NB4 (cell line): ENCODE measurements around the gene ZBTB20.

Experiments
- CTCF ChIP-seq: IDR thresholded peaks from one replicate; pipeline ENCODE4 v1.5.1; 2012; ENCODE audit warnings: low read depth, low read length
- MAX ChIP-seq: IDR thresholded peaks from 2 replicates; pipeline ENCODE4 v1.6.1; 2011; ENCODE audit warnings: low read depth, low read length
- MYC ChIP-seq: IDR thresholded peaks from 2 replicates; pipeline ENCODE4 v1.6.1; 2011; ENCODE audit warnings: low read depth, low read length
- POLR2A ChIP-seq: IDR thresholded peaks from 2 replicates; pipeline ENCODE4 v1.6.1; 2011; ENCODE audit warnings: mild to moderate bottlenecking; ENCODE audit not compliant: insufficient read length; ENCODE audit errors: extremely low read depth

GRCh38 chr3:114566162-114566755 is 580.8 kb downstream of the ZBTB20 start:
- TF ChIP-seq CTCF: no peak
- TF ChIP-seq POLR2A: no peak
- TF ChIP-seq MYC: no peak
- no peak for TF ChIP-seq MAX
